Endodermal cell (in vitro differentiated cells): ENCODE measurements around the gene KLHL14. TPM values are rescaled to one million over a fixed set of nuclear protein-coding genes. Genes with fewer than 3 reads are reported as not detected.

Source experiments
- DNase-seq: peaks from one replicate; pipeline ENCODE4 v3.0.0-alpha.2; 2017
- H3K27ac ChIP-seq: 2 replicates; pipeline ENCODE4 v1.5.1; 2013; ENCODE audit warnings: mild to moderate bottlenecking, low read depth, low read length, moderate library complexity
- H3K27me3 ChIP-seq: 2 replicates; pipeline ENCODE4 v1.6.1; 2013; ENCODE audit warnings: mild to moderate bottlenecking, low read length, moderate library complexity; ENCODE audit not compliant: insufficient read depth, control insufficient read depth, poor library complexity, severe bottlenecking
- H3K36me3 ChIP-seq: 2 replicates; pipeline ENCODE4 v1.7.0; 2013; ENCODE audit warnings: mild to moderate bottlenecking, low read length, moderate library complexity; ENCODE audit not compliant: control insufficient read depth, insufficient read depth
- H3K4me1 ChIP-seq: one replicate; pipeline ENCODE4 v1.7.0; 2013; ENCODE audit warnings: low read length; ENCODE audit not compliant: control insufficient read depth, insufficient read depth
- H3K4me3 ChIP-seq: 2 replicates; pipeline ENCODE4 v1.5.1; 2013; ENCODE audit warnings: mild to moderate bottlenecking, low read length, moderate library complexity
- H3K9ac ChIP-seq: 2 replicates; pipeline ENCODE4 v1.6.1; 2013; ENCODE audit warnings: mild to moderate bottlenecking, low read length, moderate library complexity; ENCODE audit not compliant: poor library complexity, severe bottlenecking; ENCODE audit errors: extremely low read depth
- H3K9me3 ChIP-seq: 2 replicates; pipeline ENCODE4 v1.6.1; 2013; ENCODE audit warnings: mild to moderate bottlenecking, low read length, moderate library complexity; ENCODE audit not compliant: control insufficient read depth
- H3K27ac Mint-ChIP-seq: 2 replicates; pipeline ENCODE4 v1.8.0; 2020; ENCODE audit warnings: mixed read lengths
- H3K27me3 Mint-ChIP-seq: 2 replicates; pipeline ENCODE4 v1.8.0; 2021; ENCODE audit warnings: mild to moderate bottlenecking, mixed read lengths; ENCODE audit not compliant: insufficient read depth
- H3K36me3 Mint-ChIP-seq: 2 replicates; pipeline ENCODE4 v1.8.0; 2020; ENCODE audit warnings: low read depth, mixed read lengths
- H3K4me1 Mint-ChIP-seq: 2 replicates; pipeline ENCODE4 v1.8.0; 2020; ENCODE audit warnings: mixed read lengths
- H3K4me3 Mint-ChIP-seq: 2 replicates; pipeline ENCODE4 v1.8.0; 2020; ENCODE audit warnings: mild to moderate bottlenecking, moderate library complexity, mixed read lengths
- H3K9me3 Mint-ChIP-seq: 2 replicates; pipeline ENCODE4 v1.8.0; 2020; ENCODE audit warnings: mild to moderate bottlenecking, mixed read lengths
- CTCF ChIP-seq: fragments of 200-600 bp; sonication (generic); conservative IDR thresholded peaks from 2 replicates; pipeline ENCODE4 v1.5.0; 2021; ENCODE audit warnings: antibody characterized with exemption, mild to moderate bottlenecking
- WGBS, 2 experiments: methylation state at CpG; one replicate each; pipeline versions ENCODE4 v1.1.5 to v1.1.7; 2013; ENCODE audit warnings: missing lambda C conversion rate in 2 of 2, mixed read lengths in 1 of 2; ENCODE audit not compliant: insufficient coverage in 1 of 2, insufficient read length in 1 of 2; 5-methylcytosine and 5-hydroxymethylcytosine counted together
- total RNA-seq, 2 donors: library from RNA; stranded (reverse); fragmentation: NEBNext Ultra II Directional in 1 of 2; extraction: Animal tissue kit (Norgen Biotek cat#: 25700) in 1 of 2; gene quantifications; 2 replicates in 1 of 2; 3 replicates in 1 of 2; pipeline ENCODE4 v1.2.1, GENCODE V29; 2021

KLHL14 gene
- total RNA-seq, 2 donors from 2014 or later, result 4.2 TPM

- TF ChIP-seq CTCF, result no peak
- H3K27ac Mint-ChIP-seq, result no peak overlapping the region
- H3K27me3 Mint-ChIP-seq, result peaks cover 52% of the 10 kb centered on the region
- H3K4me1 Mint-ChIP-seq, result peaks cover 32% of the 10 kb centered on the region
- no peak overlapping the region for H3K4me3 Mint-ChIP-seq
- no peaks in the 10 kb centered on the region for H3K9me3 Mint-ChIP-seq
- no peaks in the 10 kb centered on the region for H3K9me3 ChIP-seq
- no peaks in the 10 kb centered on the region for H3K36me3 ChIP-seq
- H3K27me3 ChIP-seq, result peaks cover 74% of the 10 kb centered on the region
- DNase-seq, result no peak
- no peak overlapping the region for H3K27ac ChIP-seq
- H3K9ac ChIP-seq, result no peak overlapping the region
- no peaks in the 10 kb centered on the region for H3K36me3 Mint-ChIP-seq
- WGBS, 2 experiments, result 97 to 100% methylated on average over 3 of the region's 3 CpGs
- H3K4me3 ChIP-seq, result no peak overlapping the region
- no peaks in the 10 kb centered on the region for H3K4me1 ChIP-seq
These were observed 8.1 kb downstream of the KLHL14 start for GRCh38 chr18:32764611-32765244.

- H3K36me3 Mint-ChIP-seq, result no peaks in the 10 kb centered on the region
- peaks cover 22% of the 10 kb centered on the region for H3K4me1 Mint-ChIP-seq
- Histone ChIP-seq H3K9me3 (no peaks in the 10 kb centered on the region), H3K9ac (no peak overlapping the region), H3K4me1 (no peaks in the 10 kb centered on the region), H3K27ac (no peak overlapping the region), H3K27me3 (peaks cover 65% of the 10 kb centered on the region), H3K4me3 (no peak overlapping the region), H3K36me3 (no peaks in the 10 kb centered on the region)
- WGBS, 2 experiments, result 100% methylated on average over 1 to 2 of the region's 2 CpGs
- no peak for TF ChIP-seq CTCF
- no peak overlapping the region for H3K27ac Mint-ChIP-seq
- peaks cover 45% of the 10 kb centered on the region for H3K27me3 Mint-ChIP-seq
- H3K9me3 Mint-ChIP-seq, result no peaks in the 10 kb centered on the region
- H3K4me3 Mint-ChIP-seq, result no peak overlapping the region
- no peak for DNase-seq
These were observed 9.5 kb downstream of the KLHL14 start for GRCh38 chr18:32763293-32763692.

- H3K27ac ChIP-seq, result no peak overlapping the region
- peaks cover 3% of the 10 kb centered on the region for H3K9me3 ChIP-seq
- H3K4me1 ChIP-seq, result no peaks in the 10 kb centered on the region
- TF ChIP-seq CTCF, result no peak
- 82% methylated on average over 1 of the region's 1 CpG; no CpG with 5 or more reads in 1 of the 2 experiments for WGBS, 2 experiments
- H3K27ac Mint-ChIP-seq, result no peak overlapping the region
- H3K27me3 ChIP-seq, result peaks cover 60% of the 10 kb centered on the region
- peaks cover 38% of the 10 kb centered on the region for H3K27me3 Mint-ChIP-seq
- peaks cover 22% of the 10 kb centered on the region for H3K4me1 Mint-ChIP-seq
- no peaks in the 10 kb centered on the region for H3K36me3 ChIP-seq
- H3K36me3 Mint-ChIP-seq, result peaks cover 6% of the 10 kb centered on the region
- no peak for DNase-seq
- no peak overlapping the region for H3K4me3 Mint-ChIP-seq
- H3K9ac ChIP-seq, result no peak overlapping the region
- H3K9me3 Mint-ChIP-seq, result no peaks in the 10 kb centered on the region
- H3K4me3 ChIP-seq, result no peak overlapping the region
These were observed 11.6 kb downstream of the KLHL14 start for GRCh38 chr18:32761231-32761630.
